HG02588 (cell line): ENCODE data around the gene SGPP2.
"Not testable (repeated sequence)": the region's sequence is repeated elsewhere in the genome, so short reads cannot be mapped to it uniquely, and the experiment has no call there.

Experiments used
- ATAC-seq: cut with Tn5 transposase; IDR thresholded peaks from one replicate; pipeline ENCODE4 v1.9.1; 2021; ENCODE audit warnings: mild to moderate bottlenecking, moderate library complexity; ENCODE audit not compliant: unreplicated experiment

SGPP2 gene

GRCh38 chr2:222572264-222572721 is 147.9 kb downstream of the SGPP2 start:
- ATAC-seq = no peak

GRCh38 chr2:222572751-222573174 is 148.4 kb downstream of the SGPP2 start:
- ATAC-seq = no peak

DNA sequence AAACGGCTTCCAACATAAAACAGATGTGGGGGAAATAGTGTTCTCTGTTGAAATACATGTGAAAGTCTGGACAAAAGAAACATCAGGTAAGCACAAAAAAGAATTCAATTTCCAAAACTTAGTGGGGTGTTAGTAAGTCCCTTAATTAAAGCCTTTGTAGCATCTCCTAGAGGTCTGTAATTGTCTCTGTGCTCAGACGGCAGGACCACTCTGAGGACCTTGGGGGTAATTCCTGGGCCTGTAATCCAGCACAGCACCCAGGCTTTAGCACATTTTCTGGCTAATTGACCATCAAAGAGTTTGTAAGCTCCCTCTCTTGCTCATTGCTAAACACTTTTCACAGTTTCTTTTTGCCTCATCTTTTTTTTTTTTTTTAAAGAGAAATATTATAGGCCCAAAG is 151.3 kb downstream of the SGPP2 start:
- no peak for ATAC-seq

DNA sequence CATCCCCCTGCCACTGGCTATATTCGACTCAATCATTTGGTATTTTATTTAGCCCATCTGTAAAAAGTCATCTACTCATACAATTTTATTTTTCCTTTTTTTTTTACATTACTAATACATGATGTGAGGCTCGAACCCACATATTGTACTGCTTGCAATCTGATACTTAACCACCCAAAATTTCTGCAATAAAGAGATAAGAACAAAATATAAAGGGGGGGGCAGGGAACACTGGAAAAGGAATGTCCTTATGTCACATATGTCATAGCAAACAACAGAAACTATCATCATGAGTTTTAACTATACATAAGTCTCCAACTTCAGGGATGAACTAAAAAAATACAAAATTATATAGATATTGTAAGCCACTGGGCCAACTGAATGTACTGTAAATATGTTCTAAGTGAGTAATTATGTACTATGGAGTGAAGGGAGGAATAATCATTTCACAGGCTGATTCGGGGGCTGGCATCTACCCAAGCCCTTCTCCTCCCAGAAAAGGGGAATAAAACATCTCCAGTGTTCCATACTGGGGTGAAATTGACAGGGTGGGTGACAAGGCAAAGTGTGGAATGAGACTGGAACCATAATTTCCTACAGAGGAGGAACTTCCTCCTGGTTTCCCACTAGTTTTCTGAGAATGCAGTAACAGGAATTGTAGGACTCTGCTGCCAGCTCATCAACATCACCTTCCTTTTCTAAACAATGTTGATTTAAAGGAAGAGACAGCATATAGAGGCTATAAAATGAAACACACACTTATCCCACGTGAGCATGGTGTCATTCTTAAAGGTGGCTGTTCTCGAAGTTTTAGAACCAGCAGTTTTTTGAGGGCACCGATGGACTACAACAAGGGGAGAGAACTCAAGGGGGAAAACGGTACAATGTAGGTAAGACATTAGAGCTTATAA is 152.1 kb downstream of the SGPP2 start:
- ATAC-seq = no peak

GRCh38 chr2:222577341-222577740 is 153.0 kb downstream of the SGPP2 start:
- ATAC-seq = no peak

DNA sequence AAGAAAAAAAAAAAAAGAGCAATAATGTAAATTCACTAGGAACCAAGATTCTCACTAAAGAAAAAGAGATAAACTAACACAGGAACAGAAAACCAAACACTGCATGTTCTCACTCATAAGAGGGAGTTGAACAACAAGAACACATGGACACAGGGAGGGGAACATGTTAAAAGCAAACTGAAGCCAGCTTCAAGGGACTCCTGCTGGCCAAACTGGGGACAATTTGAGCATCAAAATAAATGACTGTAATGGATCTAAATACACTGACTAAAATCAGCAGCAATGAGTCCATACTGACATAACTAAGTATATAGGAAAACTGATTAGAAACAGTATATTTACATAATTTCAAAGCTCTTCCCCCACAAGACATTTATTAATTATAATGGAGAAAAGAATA is 158.6 kb downstream of the SGPP2 start:
- no peak for ATAC-seq

GRCh38 chr2:222584589-222584988 is 160.2 kb downstream of the SGPP2 start:
- ATAC-seq = not testable (repeated sequence)

GRCh38 chr2:222591661-222592060 is 167.3 kb downstream of the SGPP2 start:
- ATAC-seq = no peak

GRCh38 chr2:222592176-222592575 is 167.8 kb downstream of the SGPP2 start:
- ATAC-seq = no peak

- no peak for ATAC-seq
Measured at GRCh38 chr2:222594679-222595078, 170.3 kb downstream of the SGPP2 start.

GRCh38 chr2:222595581-222595980 is 171.2 kb downstream of the SGPP2 start:
- no peak for ATAC-seq

- no peak for ATAC-seq
Measured at GRCh38 chr2:222598611-222599010, 174.3 kb downstream of the SGPP2 start.

DNA sequence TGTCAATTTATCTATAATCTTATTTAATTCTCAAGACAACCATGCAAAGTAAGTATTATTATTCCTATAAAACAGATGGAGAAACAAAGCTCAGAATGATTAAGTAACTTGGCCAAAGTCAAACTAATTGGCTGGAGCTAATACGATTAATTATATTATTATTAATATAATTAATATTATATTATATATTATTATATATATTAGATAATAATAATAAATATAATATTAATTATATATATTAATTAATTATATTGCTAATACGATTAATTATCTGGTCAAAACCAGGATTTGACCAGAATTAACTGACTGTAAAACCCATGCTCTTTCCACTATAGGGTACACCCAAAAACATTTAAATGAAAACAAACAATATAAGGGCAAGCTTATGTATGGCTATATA is 179.2 kb downstream of the SGPP2 start:
- no peak for ATAC-seq

DNA sequence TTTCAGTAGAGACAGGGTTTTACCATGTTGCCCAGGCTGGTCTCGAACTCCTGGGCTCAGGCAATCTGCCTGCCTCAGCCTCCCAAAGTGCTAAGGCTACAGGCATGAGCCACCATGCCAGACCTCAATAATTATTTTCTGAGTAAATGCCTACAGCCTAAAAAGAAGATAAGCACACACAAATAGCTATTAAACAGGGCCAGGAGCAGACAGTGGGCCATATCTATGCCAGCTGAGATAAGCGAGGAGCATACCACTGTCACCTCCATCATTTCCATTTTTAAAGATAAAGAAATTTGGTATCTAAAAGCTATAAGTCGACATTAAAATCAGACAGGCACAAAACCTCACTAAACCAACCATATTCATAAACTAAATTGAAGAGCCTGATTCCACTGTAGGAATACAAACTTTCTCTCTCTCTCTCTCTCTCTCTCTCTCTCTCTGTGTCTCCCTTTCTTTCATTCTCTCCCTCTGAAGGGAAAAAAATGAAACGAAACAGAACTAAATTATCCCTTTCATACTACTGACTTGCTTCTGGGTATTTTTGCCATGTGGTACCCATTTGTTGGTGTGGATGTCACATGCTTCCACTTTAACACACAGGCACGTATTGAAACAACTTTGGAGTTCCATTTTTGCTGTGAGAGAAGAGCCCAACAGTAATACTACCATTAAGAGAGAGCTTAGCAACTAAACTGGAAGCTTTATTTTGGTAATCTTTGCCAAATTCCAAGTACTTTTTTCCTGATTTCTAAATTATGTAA is 180.6 kb downstream of the SGPP2 start:
- no peak for ATAC-seq

DNA sequence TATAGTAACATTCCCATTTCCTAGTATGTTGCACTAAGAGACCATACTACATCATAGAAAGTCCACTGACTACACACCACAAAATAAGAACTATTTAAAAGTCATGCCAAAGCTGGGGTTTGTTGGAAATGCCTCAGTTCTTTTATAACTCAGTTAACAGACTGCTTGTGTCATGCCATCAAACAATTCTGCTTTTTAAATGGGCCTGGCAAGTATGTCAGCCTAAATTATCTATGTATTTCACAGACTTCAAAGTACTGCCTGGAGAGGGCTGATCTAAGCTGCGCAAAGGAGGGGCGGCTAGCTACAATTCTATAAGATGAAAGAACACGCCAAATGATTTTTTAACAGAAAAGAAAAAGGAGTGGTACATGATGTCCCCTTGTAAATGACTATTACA is 182.0 kb downstream of the SGPP2 start:
- no peak for ATAC-seq

DNA sequence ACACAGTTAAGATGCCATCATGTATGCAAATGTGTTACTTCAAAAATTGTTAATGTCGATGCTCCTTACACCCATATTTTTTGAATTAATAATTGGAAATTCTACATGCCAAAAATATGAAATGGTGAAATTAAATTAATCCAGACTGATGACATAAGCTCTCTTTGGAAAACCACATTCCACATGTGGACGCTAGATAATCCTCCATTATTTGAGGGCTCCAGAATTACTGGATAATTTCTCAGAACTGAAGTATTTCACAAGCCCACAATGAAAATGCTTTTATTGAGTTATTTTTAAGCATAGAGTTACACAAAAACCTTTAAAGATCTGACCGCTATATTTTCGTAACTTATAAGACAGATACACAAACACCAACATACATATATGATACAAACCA is 183.7 kb downstream of the SGPP2 start:
- ATAC-seq = no peak

DNA sequence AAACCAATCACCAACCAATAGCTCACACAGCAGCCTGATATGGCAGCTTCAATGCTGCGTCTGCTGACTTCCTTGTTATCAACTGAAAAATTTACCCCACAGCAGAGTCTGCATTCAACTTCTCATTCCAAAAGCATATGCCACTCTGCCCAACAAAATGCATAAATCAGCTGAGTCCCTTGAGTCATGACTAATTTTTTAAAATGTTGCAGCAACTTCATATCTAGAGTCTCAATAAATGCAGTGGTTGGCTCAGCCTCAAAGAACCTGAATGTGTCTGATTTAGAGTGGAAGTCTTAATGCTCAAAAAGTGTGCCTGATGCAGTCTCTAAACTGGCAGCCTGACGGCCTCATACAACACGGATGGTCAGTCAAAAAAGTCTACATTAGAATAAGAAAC is 185.0 kb downstream of the SGPP2 start:
- no peak for ATAC-seq
